Chondrocyte (in vitro differentiated cells): ENCODE results near the gene SAMM50. TPM values are rescaled to one million over a fixed set of nuclear protein-coding genes. Genes with fewer than 3 reads are reported as not detected.

Experiments used
- DNase-seq: peaks from one replicate; pipeline ENCODE4 v3.0.0; 2021; ENCODE audit warnings: mixed read lengths, low spot score
- H3K27ac Mint-ChIP-seq: one replicate; pipeline ENCODE4 v1.8.0; 2021; ENCODE audit warnings: mild to moderate bottlenecking, moderate library complexity, mixed read lengths; ENCODE audit not compliant: unreplicated experiment
- H3K27me3 Mint-ChIP-seq: 2 replicates; pipeline ENCODE4 v1.8.0; 2021; ENCODE audit warnings: low read depth, mixed read lengths
- H3K36me3 Mint-ChIP-seq: 2 replicates; pipeline ENCODE4 v1.8.0; 2021; ENCODE audit warnings: low read depth, mixed read lengths
- H3K4me1 Mint-ChIP-seq: 2 replicates; pipeline ENCODE4 v1.8.0; 2021; ENCODE audit warnings: low read depth, mild to moderate bottlenecking, mixed read lengths
- H3K4me3 Mint-ChIP-seq: one replicate; pipeline ENCODE4 v1.8.0; 2021; ENCODE audit warnings: mild to moderate bottlenecking, moderate library complexity, mixed read lengths; ENCODE audit not compliant: unreplicated experiment
- H3K9me3 Mint-ChIP-seq: 2 replicates; pipeline ENCODE4 v1.8.0; 2021; ENCODE audit warnings: low read depth, mixed read lengths
- CTCF ChIP-seq: fragments of 200-600 bp; sonication (generic); IDR thresholded peaks from 2 replicates; pipeline ENCODE4 v1.5.0; 2021; ENCODE audit warnings: antibody characterized with exemption, mild to moderate bottlenecking, moderate library complexity
- long read RNA-seq: library from polyadenylated mRNA; stranded (forward); transcript quantifications from one replicate; pipeline ENCODE4 v2.0.0, GENCODE V29; 2021
- total RNA-seq: library from RNA; stranded (reverse); gene quantifications from 3 replicates; pipeline ENCODE4 v1.2.1, GENCODE V29; 2021

SAMM50 gene
- 31.1 to 42.7 TPM (median 34.2 TPM) in 3 replicates for total RNA-seq
- long read RNA-seq, transcript SAMM50-201 (15 exons, 1,717 nt): major isoform, 59 of 63 reads
- long read RNA-seq, partial matches to known transcripts: 2 of 63 reads
- long read RNA-seq, other reads (novel, unspliced or antisense): 2 of 63 reads

DNA sequence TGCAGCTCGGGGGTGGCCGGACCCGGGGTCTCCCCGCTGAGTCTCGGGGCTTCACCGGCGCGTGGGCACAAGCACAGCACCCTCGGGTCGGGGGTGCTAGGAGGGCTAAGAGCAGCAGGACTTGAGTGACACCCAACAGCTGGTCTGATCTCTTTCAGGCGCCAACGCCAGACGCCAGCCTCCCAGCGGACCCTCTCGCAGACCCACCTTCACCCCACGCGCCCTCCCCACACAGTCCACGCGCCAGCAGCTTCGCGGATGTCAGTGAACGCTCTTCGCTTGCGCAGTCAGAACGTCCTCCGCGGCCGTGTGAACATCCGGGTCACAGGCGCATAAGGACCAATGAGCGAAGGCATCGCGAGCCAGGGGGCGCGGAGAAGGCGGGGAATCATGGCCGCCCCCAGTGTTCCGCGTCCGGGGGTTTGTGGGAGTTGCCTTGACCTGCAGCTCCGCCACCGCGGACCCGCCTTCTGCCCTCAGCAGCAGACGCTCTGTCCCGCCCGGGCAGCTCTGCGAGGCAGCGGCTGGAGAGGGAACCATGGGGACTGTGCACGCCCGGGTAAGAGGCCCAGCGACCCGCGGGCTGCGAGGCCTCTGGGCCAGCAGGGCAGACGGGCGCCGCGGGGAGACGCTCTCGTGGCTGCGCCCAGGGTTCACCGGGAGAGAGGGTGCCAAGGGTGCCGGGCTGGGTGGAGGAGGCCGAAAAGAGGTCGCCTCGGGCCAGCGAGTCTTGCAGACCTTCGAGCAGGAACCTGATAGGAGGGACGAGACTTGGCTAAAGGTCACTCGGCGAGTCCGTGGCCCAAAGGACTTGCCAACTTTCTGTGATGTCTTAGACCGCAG, at the start of gene SAMM50:
SAMM50 (plus strand) TSS at position 403 of the 843 bp plus-strand sequence; CDS start at position 539, 136 bp downstream.
- H3K27me3 Mint-ChIP-seq: no peaks in the 10 kb centered on the region
- no peaks in the 10 kb centered on the region for H3K36me3 Mint-ChIP-seq
- peak; percentile 94 for DNase-seq
- peak within 1 kb of the TSS; percentile 90 for H3K4me3 Mint-ChIP-seq
- peak within 1 kb of the TSS; percentile 94 for H3K27ac Mint-ChIP-seq
- H3K9me3 Mint-ChIP-seq: no peaks in the 10 kb centered on the region
- peaks cover 31% of the 10 kb centered on the region for H3K4me1 Mint-ChIP-seq
- TF ChIP-seq CTCF: peak; percentile 47

DNA sequence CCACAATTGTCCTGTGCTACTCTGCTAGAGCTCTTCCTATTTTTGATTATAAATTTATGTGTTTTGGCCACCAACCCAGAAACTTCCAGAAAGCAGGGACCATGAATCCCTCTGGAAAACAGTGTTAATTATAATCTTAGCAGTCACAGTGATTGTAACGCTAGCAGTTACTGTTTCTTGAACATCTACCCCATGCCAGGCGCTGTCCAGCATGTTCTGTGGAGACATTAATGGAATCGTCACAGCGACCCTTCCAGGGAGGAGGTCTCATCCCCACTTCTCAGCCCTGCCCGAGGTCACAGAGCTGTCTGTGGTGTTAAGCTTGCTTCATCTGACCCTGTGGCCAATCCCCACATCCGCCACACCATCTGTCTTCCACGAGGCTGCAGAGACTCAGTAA, 49.6 kb upstream of the SAMM50 start:
- Mint-ChIP-seq H3K4me3 (no peak overlapping the region), H3K27ac (no peak overlapping the region), H3K9me3 (no peaks in the 10 kb centered on the region), H3K4me1 (peaks cover 18% of the 10 kb centered on the region), H3K36me3 (no peaks in the 10 kb centered on the region), H3K27me3 (peaks cover 17% of the 10 kb centered on the region)
- no peak for DNase-seq
- no peak for TF ChIP-seq CTCF

DNA sequence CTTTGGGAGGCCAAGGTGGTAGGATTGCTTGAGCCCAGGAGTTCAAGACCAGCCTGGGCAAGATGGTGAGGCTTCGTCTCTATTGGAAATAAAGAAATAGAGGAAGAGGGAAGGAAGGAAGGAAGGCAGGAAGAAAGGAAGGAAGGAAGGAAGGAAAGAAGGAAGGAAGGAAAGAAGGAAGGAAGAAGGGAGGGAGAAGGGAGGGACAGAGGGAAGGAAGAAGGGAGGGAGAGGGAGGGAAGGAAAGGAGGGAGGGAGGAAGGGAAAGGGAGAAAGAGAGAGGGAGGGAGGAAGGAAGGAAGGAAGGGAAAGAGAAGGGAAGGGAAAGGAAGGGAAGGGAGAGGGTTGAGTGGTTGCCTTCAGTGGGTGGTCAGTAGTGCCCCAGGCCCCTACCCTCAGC, 45.5 kb upstream of the SAMM50 start:
- H3K9me3 Mint-ChIP-seq: peaks cover 5% of the 10 kb centered on the region
- no peaks in the 10 kb centered on the region for H3K4me1 Mint-ChIP-seq
- no peak overlapping the region for H3K4me3 Mint-ChIP-seq
- DNase-seq: no peak
- peaks cover 3% of the 10 kb centered on the region for H3K36me3 Mint-ChIP-seq
- no peak overlapping the region for H3K27ac Mint-ChIP-seq
- no peak for TF ChIP-seq CTCF
- peaks cover 38% of the 10 kb centered on the region for H3K27me3 Mint-ChIP-seq

GRCh38 chr22:43910178-43910695, 45.0 kb upstream of the SAMM50 start:
- no peak for DNase-seq
- no peak overlapping the region for H3K27ac Mint-ChIP-seq
- H3K9me3 Mint-ChIP-seq: peaks cover 5% of the 10 kb centered on the region
- no peaks in the 10 kb centered on the region for H3K4me1 Mint-ChIP-seq
- H3K36me3 Mint-ChIP-seq: peaks cover 3% of the 10 kb centered on the region
- H3K27me3 Mint-ChIP-seq: peaks cover 38% of the 10 kb centered on the region
- no peak overlapping the region for H3K4me3 Mint-ChIP-seq
- no peak for TF ChIP-seq CTCF

GRCh38 chr22:43911351-43911750, 43.9 kb upstream of the SAMM50 start:
- peaks cover 38% of the 10 kb centered on the region for H3K27me3 Mint-ChIP-seq
- peaks cover 3% of the 10 kb centered on the region for H3K36me3 Mint-ChIP-seq

More at GRCh38 chr22:43911351-43911750, 43.9 kb upstream of the SAMM50 start:
- H3K4me1 Mint-ChIP-seq: peaks cover 5% of the 10 kb centered on the region
- peaks cover 5% of the 10 kb centered on the region for H3K9me3 Mint-ChIP-seq
- no peak for DNase-seq
- no peak for TF ChIP-seq CTCF
- H3K4me3 Mint-ChIP-seq: no peak overlapping the region
- no peak overlapping the region for H3K27ac Mint-ChIP-seq
